Lower leg skin (tissue), 4 donors: Measurements from ENCODE around the gene KPNB1. TPM values are rescaled to one million over a fixed set of nuclear protein-coding genes. Genes with fewer than 3 reads are reported as not detected.

ENCODE experiments used
- DNase-seq, 2 donors: peaks; one replicate each; pipeline ENCODE4 v3.0.0-alpha.2; 2019; ENCODE audit warnings: low spot score in 2 of 2
- H3K4me3 ChIP-seq: fragments of 200-600 bp; sonication (generic); 2 replicates; pipeline ENCODE4 v1.5.1; 2017; ENCODE audit warnings: mild to moderate bottlenecking, low read depth; ENCODE audit not compliant: poor library complexity, severe bottlenecking
- POLR2A ChIP-seq, 2 donors: fragments of 450-650 bp; IDR thresholded peaks; one replicate each; pipeline ENCODE4 v1.6.1; 2016 to 2017; ENCODE audit warnings: antibody characterized with exemption in 2 of 2, mild to moderate bottlenecking in 1 of 2, moderate library complexity in 1 of 2
- WGBS, 2 donors: methylation state at CpG; one replicate each; pipeline ENCODE4 v1.1.5; 2018; 5-methylcytosine and 5-hydroxymethylcytosine counted together
- intact Hi-C: fragments of 100-400 bp; cut with DNase I; formaldehyde crosslinking; loops from one replicate; pipeline ENCODE4 v1.15.0; 2023; ENCODE audit warnings: low total_unique reads
- total RNA-seq, 4 donors: library from RNA; depleted of rRNA; stranded (reverse); fragments of >200 nt; gene quantifications; one replicate each; pipeline ENCODE4 v1.1.0, GENCODE V29; 2016
- TF ChIP-seq, protein P1 (sequence below), 3 donors: fragments of 450-650 bp; IDR thresholded peaks; one replicate each; pipeline ENCODE4 v1.5.1; 2016; ENCODE audit warnings: antibody characterized with exemption in 3 of 3, mild to moderate bottlenecking in 3 of 3, moderate library complexity in 2 of 3

Gene KPNB1
- total RNA-seq, 4 donors from 2014 or later, result 114 to 189 (median 124) TPM

DNA sequence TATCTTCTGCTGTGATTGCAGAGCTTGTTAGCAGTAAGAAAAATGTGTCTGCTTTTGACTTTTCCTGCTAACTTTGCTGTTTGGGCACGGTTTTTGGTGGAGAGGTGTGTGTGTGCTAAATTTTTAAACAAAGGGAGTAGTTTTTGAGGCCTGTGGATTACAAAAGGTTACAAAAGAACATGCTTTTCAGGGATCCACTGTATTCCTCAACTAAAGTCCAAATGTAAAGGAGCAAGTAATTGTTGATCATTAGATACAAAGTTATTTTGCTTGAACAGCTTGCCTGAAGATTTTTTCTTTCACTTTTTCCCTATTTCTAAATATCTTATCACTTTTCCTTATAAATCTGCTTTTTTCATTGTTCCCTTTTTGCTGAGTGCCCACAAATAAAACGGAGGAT is 2.0 kb downstream of the KPNB1 start:
- no peak overlapping the region for H3K4me3 ChIP-seq
- TF ChIP-seq, protein P1, sequence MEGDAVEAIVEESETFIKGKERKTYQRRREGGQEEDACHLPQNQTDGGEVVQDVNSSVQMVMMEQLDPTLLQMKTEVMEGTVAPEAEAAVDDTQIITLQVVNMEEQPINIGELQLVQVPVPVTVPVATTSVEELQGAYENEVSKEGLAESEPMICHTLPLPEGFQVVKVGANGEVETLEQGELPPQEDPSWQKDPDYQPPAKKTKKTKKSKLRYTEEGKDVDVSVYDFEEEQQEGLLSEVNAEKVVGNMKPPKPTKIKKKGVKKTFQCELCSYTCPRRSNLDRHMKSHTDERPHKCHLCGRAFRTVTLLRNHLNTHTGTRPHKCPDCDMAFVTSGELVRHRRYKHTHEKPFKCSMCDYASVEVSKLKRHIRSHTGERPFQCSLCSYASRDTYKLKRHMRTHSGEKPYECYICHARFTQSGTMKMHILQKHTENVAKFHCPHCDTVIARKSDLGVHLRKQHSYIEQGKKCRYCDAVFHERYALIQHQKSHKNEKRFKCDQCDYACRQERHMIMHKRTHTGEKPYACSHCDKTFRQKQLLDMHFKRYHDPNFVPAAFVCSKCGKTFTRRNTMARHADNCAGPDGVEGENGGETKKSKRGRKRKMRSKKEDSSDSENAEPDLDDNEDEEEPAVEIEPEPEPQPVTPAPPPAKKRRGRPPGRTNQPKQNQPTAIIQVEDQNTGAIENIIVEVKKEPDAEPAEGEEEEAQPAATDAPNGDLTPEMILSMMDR (IDR thresholded peaks at IDR 0.05), result no peak
- no peak for TF ChIP-seq POLR2A (IDR thresholded peaks at IDR 0.05)
- 53 to 56% methylated on average over 2 of the region's 2 CpGs for WGBS, 2 donors
- intact Hi-C loops, result no loop called here
- DNase-seq, result no peak

DNA sequence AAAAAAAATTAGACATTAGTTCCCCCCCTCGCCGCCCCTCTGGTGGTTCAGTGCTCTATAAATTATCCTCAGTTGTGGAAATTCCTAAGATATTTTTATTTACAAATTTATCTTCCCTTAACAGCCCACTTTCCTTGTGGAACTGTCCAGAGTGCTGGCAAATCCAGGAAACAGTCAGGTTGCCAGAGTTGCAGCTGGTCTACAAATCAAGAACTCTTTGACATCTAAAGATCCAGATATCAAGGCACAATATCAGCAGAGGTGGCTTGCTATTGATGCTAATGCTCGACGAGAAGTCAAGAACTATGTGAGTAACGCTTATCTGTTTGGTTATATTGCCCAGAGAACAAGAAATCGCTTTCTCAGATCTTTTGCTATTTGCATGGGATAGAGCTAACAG is 2.9 kb downstream of the KPNB1 start:
- intact Hi-C loops, result no loop called here
- WGBS, 2 donors, result 89 to 90% methylated on average over 6 of the region's 6 CpGs
- DNase-seq, result peak in 1 of 2 donors; percentile 34
- no peak overlapping the region for H3K4me3 ChIP-seq
- no peak for TF ChIP-seq POLR2A (IDR thresholded peaks at IDR 0.05)
- TF ChIP-seq, protein P1 (IDR thresholded peaks at IDR 0.05), result no peak

DNA sequence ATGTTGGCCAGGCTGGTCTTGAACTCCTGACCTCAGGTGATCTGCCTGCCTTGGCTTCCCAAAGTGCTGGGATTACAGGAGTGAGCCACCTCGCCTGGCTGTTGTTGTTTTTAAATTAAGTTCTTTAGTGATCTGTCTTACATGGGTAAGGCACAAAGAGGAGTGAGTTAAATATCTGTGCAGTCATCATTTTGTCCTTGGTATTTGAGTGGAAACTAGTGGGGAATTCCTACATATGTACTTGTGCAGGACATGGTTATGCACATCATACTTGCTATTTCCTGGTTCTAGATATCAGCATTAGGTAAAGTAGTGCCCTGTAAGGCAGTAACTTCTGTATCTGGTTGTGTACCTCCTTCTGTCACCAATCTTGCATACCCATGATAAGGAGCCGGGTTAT is 3.7 kb downstream of the KPNB1 start:
- 48 to 67% methylated on average over 2 of the region's 2 CpGs for WGBS, 2 donors
- intact Hi-C loops, result no loop called here
- no peak overlapping the region for H3K4me3 ChIP-seq
- TF ChIP-seq, protein P1 (IDR thresholded peaks at IDR 0.05), result no peak
- no peak for TF ChIP-seq POLR2A (IDR thresholded peaks at IDR 0.05)
- peak in 1 of 2 donors; percentile 57 for DNase-seq

DNA sequence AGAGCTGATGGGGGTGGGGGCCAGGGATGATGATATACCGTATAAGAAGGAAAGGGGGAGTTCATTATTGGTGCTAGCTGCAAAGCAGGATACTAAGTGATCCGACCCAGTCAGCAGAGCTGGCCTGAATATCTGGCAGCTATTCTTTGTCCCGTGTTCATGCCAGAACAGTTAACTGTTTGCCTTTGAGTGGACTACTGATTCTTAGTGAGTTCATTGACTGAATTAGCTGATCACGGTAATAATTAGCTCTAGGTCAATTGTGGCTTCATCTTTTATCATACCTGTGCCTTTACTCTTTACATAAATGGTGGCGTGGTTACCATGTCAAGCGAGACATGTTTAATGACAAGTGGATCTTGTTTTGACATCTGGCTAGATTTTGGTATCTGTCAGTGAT is 5.3 kb downstream of the KPNB1 start:
- no peak for TF ChIP-seq POLR2A (IDR thresholded peaks at IDR 0.05)
- TF ChIP-seq, protein P1 (IDR thresholded peaks at IDR 0.05), result no peak
- intact Hi-C loops, result no loop called here
- peak in 1 of 2 donors; percentile 26 for DNase-seq
- 55 to 60% methylated on average over 6 of the region's 6 CpGs for WGBS, 2 donors
- no peak overlapping the region for H3K4me3 ChIP-seq

DNA sequence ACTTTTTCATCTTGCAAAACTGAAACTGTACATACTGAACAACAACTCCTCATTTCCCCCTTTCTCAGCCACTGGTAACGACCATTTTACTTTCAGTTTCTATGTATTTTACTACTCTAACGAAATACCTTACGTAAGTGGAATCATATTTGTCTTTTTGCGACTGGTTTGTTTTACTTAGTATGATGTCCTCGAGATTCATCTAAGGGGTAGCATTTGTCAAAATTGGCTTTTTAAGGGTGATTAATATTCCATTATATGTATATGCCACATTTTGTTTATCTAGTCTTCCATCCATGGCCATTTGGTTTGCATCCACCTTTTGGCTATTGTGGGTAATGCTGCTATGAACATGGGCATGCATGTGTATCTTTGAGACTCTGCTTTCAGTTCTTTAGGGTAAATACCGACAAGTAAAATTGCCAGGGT is 10.4 kb downstream of the KPNB1 start:
- WGBS, 2 donors, result 73 to 79% methylated on average over 6 of the region's 6 CpGs
- DNase-seq, result no peak
- intact Hi-C loops, result no loop called here
- TF ChIP-seq, protein P1 (IDR thresholded peaks at IDR 0.05), result no peak
- no peak for TF ChIP-seq POLR2A (IDR thresholded peaks at IDR 0.05)
- H3K4me3 ChIP-seq, result no peak overlapping the region

DNA sequence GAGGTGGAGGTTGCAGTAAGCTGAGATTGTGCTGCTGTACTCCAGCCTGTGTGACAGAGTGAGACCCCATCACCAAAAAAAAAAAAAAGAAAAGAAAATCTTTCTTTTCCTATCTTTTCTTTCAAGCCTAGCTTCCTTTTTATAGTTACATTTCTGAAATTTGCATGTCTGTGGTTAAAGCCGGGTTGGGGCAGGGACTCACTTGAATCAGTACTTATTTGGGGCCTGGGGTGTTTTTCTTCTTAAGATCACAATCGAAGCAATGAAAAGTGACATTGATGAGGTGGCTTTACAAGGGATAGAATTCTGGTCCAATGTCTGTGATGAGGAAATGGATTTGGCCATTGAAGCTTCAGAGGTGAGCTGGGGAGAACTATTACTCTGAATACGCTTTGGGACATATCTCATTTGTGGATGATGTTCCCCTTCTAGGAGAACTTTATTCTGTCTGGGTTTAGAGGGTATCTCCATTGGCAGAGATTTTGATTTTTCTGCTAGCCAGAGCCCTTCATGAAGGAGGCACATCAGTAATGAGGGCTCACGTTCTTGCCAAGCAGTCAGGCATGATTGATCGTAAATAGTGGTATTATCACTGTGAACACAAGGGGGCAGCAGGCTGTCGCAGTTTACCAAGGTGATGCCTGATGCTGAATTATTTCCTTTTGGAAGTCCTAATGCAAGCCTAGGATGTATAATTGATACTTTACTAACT is 14.3 kb downstream of the KPNB1 start:
- intact Hi-C loops, result no loop called here
- peak in 1 of 2 donors; percentile 42 for DNase-seq
- 37 to 44% methylated on average over 6 of the region's 6 CpGs for WGBS, 2 donors
- TF ChIP-seq, protein P1 (IDR thresholded peaks at IDR 0.05), result no peak
- no peak for TF ChIP-seq POLR2A (IDR thresholded peaks at IDR 0.05)
- H3K4me3 ChIP-seq, result no peak overlapping the region
